ENCODE results near the gene LIPC. TPM values are rescaled to one million over a fixed set of nuclear protein-coding genes. Genes with fewer than 3 reads are reported as not detected.

The LIPC gene
- total and polyA plus RNA-seq, 9 of the 15 experiments (the other 6 are each of a cell fraction or from before 2014, with no cell fraction given): 0.07 to 0.41 (median 0.11) TPM; not detected in 2

DNA sequence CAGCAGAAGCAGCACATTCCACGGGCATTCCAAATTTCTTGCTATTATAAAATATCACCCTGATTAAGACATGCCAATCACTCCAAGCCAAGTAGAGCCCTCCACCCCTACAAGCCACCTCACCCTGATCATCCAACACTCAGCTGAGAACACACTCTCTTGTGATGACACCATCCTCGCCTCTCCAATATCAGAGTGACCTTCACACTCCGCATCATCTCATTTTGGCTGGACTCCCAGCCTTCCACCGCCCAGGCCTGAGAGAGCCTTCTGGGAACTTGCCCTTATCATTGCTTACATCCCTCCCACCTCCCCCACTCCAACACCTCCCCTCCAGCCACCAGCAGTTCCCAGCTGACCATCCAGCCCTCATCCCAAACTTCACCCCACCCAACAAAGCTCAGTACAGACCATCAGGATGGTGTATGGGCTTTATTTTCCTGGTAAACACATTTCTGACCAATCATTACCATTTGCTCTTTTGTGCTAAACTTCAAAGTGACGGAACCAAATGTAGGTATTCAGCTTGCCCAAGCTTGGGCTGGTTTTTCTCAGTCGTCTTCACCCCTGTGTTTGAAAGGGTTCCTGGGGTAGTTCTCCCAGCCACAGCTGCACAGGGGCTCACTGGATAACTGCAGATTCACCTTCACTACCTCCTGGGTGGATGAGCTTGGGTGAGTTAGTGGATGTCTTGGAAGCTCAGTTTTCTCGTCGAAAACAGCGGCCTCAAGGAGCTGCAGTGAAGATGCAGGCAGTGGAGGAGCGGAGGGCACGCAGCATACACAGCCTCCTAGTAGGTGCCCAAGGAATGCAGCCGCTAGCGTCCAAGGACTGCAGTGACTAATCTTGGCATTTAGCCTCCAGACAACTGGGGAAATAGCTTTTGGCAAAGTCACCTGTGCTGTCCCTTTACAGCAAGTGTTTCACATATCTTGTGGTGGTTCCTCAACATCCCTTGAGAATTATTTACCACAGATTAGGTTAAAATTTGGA is 115.1 kb downstream of the LIPC start (continued):
- no peak for TF ChIP-seq ZNF124 (CRISPR knock-in tag; IDR thresholded peaks at IDR 0.05)
- 0 out of 2 replicates have a peak, but pooled peaks have one; percentile 61 for TF ChIP-seq ZBTB2 (IDR thresholded peaks at IDR 0.05)
- TF ChIP-seq EGR1 (conservative IDR thresholded peaks at IDR 0.05): peak; percentile 52
- no peak for TF ChIP-seq ZNF174 (CRISPR knock-in tag; IDR thresholded peaks at IDR 0.05)
- no peak for TF ChIP-seq SRSF7 (optimal IDR thresholded peaks at IDR 0.05; ENCODE audit: low read depth, low read length)
- TF ChIP-seq STAT5A (IDR thresholded peaks at IDR 0.05; ENCODE audit: borderline replicate concordance, low read length): peak; percentile 61
- no peak for TF ChIP-seq ZFP1 (CRISPR knock-in tag; IDR thresholded peaks at IDR 0.05)
- TF ChIP-seq KAT8 (IDR thresholded peaks at IDR 0.05; ENCODE audit: low read depth): no peak
- no peak for TF ChIP-seq ZZZ3 (IDR thresholded peaks at IDR 0.05)
- TF ChIP-seq, protein P1, sequence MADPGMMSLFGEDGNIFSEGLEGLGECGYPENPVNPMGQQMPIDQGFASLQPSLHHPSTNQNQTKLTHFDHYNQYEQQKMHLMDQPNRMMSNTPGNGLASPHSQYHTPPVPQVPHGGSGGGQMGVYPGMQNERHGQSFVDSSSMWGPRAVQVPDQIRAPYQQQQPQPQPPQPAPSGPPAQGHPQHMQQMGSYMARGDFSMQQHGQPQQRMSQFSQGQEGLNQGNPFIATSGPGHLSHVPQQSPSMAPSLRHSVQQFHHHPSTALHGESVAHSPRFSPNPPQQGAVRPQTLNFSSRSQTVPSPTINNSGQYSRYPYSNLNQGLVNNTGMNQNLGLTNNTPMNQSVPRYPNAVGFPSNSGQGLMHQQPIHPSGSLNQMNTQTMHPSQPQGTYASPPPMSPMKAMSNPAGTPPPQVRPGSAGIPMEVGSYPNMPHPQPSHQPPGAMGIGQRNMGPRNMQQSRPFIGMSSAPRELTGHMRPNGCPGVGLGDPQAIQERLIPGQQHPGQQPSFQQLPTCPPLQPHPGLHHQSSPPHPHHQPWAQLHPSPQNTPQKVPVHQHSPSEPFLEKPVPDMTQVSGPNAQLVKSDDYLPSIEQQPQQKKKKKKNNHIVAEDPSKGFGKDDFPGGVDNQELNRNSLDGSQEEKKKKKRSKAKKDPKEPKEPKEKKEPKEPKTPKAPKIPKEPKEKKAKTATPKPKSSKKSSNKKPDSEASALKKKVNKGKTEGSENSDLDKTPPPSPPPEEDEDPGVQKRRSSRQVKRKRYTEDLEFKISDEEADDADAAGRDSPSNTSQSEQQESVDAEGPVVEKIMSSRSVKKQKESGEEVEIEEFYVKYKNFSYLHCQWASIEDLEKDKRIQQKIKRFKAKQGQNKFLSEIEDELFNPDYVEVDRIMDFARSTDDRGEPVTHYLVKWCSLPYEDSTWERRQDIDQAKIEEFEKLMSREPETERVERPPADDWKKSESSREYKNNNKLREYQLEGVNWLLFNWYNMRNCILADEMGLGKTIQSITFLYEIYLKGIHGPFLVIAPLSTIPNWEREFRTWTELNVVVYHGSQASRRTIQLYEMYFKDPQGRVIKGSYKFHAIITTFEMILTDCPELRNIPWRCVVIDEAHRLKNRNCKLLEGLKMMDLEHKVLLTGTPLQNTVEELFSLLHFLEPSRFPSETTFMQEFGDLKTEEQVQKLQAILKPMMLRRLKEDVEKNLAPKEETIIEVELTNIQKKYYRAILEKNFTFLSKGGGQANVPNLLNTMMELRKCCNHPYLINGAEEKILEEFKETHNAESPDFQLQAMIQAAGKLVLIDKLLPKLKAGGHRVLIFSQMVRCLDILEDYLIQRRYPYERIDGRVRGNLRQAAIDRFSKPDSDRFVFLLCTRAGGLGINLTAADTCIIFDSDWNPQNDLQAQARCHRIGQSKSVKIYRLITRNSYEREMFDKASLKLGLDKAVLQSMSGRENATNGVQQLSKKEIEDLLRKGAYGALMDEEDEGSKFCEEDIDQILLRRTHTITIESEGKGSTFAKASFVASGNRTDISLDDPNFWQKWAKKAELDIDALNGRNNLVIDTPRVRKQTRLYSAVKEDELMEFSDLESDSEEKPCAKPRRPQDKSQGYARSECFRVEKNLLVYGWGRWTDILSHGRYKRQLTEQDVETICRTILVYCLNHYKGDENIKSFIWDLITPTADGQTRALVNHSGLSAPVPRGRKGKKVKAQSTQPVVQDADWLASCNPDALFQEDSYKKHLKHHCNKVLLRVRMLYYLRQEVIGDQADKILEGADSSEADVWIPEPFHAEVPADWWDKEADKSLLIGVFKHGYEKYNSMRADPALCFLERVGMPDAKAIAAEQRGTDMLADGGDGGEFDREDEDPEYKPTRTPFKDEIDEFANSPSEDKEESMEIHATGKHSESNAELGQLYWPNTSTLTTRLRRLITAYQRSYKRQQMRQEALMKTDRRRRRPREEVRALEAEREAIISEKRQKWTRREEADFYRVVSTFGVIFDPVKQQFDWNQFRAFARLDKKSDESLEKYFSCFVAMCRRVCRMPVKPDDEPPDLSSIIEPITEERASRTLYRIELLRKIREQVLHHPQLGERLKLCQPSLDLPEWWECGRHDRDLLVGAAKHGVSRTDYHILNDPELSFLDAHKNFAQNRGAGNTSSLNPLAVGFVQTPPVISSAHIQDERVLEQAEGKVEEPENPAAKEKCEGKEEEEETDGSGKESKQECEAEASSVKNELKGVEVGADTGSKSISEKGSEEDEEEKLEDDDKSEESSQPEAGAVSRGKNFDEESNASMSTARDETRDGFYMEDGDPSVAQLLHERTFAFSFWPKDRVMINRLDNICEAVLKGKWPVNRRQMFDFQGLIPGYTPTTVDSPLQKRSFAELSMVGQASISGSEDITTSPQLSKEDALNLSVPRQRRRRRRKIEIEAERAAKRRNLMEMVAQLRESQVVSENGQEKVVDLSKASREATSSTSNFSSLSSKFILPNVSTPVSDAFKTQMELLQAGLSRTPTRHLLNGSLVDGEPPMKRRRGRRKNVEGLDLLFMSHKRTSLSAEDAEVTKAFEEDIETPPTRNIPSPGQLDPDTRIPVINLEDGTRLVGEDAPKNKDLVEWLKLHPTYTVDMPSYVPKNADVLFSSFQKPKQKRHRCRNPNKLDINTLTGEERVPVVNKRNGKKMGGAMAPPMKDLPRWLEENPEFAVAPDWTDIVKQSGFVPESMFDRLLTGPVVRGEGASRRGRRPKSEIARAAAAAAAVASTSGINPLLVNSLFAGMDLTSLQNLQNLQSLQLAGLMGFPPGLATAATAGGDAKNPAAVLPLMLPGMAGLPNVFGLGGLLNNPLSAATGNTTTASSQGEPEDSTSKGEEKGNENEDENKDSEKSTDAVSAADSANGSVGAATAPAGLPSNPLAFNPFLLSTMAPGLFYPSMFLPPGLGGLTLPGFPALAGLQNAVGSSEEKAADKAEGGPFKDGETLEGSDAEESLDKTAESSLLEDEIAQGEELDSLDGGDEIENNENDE (IDR thresholded peaks at IDR 0.05; ENCODE audit: low read depth, low read length): no peak
- no peak for TF ChIP-seq MEF2D (tag; conservative IDR thresholded peaks at IDR 0.05; ENCODE audit: low read depth)
- no peak for TF ChIP-seq MEF2A (IDR thresholded peaks at IDR 0.05; ENCODE audit: control insufficient read depth, low read depth, low read length)
